Neuronal stem cell (in vitro differentiated cells): ENCODE measurements around the gene RBPJ.
"Not testable (repeated sequence)": the region's sequence is repeated elsewhere in the genome, so short reads cannot be mapped to it uniquely, and the experiment has no call there.

ENCODE experiments used
- DNase-seq: peaks from one replicate; pipeline ENCODE4 v3.0.0-alpha.2; 2013; ENCODE audit warnings: low spot score
- H2AFZ ChIP-seq: one replicate; pipeline ENCODE4 v1.6.1; 2013; ENCODE audit warnings: mild to moderate bottlenecking, low read length, inconsistent platforms
- H2AK5ac ChIP-seq: 2 replicates; pipeline ENCODE4 v1.6.1; 2013; ENCODE audit warnings: low read depth, mild to moderate bottlenecking, inconsistent platforms, low read length, moderate library complexity, mixed read lengths
- H2BK120ac ChIP-seq: 2 replicates; pipeline ENCODE4 v1.6.1; 2013; ENCODE audit warnings: low read depth, mild to moderate bottlenecking, inconsistent platforms, low read length, moderate library complexity, mixed read lengths
- H2BK12ac ChIP-seq: one replicate; pipeline ENCODE4 v1.6.1; 2013; ENCODE audit warnings: low read length, inconsistent platforms
- H2BK15ac ChIP-seq: 2 replicates; pipeline ENCODE4 v1.6.1; 2013; ENCODE audit warnings: mild to moderate bottlenecking, low read length, inconsistent platforms, mixed read lengths
- H2BK5ac ChIP-seq: one replicate; pipeline ENCODE4 v1.6.1; 2013; ENCODE audit warnings: inconsistent platforms, mild to moderate bottlenecking, low read length, moderate library complexity
- H3K14ac ChIP-seq: one replicate; pipeline ENCODE4 v1.6.1; 2013; ENCODE audit warnings: low read length, inconsistent platforms
- H3K18ac ChIP-seq: 2 replicates; pipeline ENCODE4 v1.6.1; 2013; ENCODE audit warnings: low read length, inconsistent platforms
- H3K23ac ChIP-seq: 2 replicates; pipeline ENCODE4 v1.6.1; 2013; ENCODE audit warnings: low read depth, mild to moderate bottlenecking, mixed read lengths, low read length, inconsistent platforms; ENCODE audit not compliant: poor library complexity
- H3K27ac ChIP-seq: replicated peaks from 3 replicates; pipeline ENCODE4 v1.5.1; 2013; ENCODE audit warnings: low read length, inconsistent platforms
- H3K27me3 ChIP-seq, 3 experiments: 2 replicates each; pipeline ENCODE4 v1.6.1; 2013; ENCODE audit warnings: low read length in 3 of 3, mild to moderate bottlenecking in 2 of 3, inconsistent platforms in 1 of 3, low read depth in 1 of 3, mixed read lengths in 1 of 3, moderate library complexity in 1 of 3; ENCODE audit not compliant: control insufficient read depth in 3 of 3, insufficient read depth in 3 of 3
- H3K36me3 ChIP-seq, 2 donors: replicated peaks in 1 of 2; 2 replicates each; pipeline ENCODE4 v1.6.1; 2013; ENCODE audit warnings: low read length in 2 of 2; ENCODE audit not compliant: control insufficient read depth in 2 of 2, insufficient read depth in 2 of 2
- H3K4ac ChIP-seq: 2 replicates; pipeline ENCODE4 v1.6.1; 2013; ENCODE audit warnings: inconsistent platforms, mild to moderate bottlenecking, low read length, moderate library complexity
- H3K4me1 ChIP-seq, 2 donors: 1 replicate in 1 of 2; 2 replicates in 1 of 2; pipeline ENCODE4 v1.6.1; 2013; ENCODE audit warnings: low read length in 2 of 2, low read depth in 1 of 2; ENCODE audit not compliant: control insufficient read depth in 2 of 2, insufficient read depth in 1 of 2
- H3K4me2 ChIP-seq: one replicate; pipeline ENCODE4 v1.6.1; 2013; ENCODE audit warnings: mild to moderate bottlenecking, low read length, inconsistent platforms; ENCODE audit not compliant: insufficient read depth, poor library complexity, severe bottlenecking
- H3K4me3 ChIP-seq, 2 donors: 2 replicates each; pipeline ENCODE4 v1.5.1; 2013; ENCODE audit warnings: low read length in 2 of 2, mild to moderate bottlenecking in 2 of 2, inconsistent platforms in 1 of 2, moderate library complexity in 1 of 2
- H3K79me1 ChIP-seq: one replicate; pipeline ENCODE4 v1.6.1; 2013; ENCODE audit warnings: low read depth, mild to moderate bottlenecking, inconsistent platforms, low read length, moderate library complexity
- H3K9ac ChIP-seq: one replicate; pipeline ENCODE4 v1.6.1; 2013; ENCODE audit warnings: mild to moderate bottlenecking, low read depth, low read length, inconsistent platforms; ENCODE audit not compliant: poor library complexity
- H3K9me3 ChIP-seq, 2 donors: replicated peaks in 1 of 2; 2 replicates each; pipeline versions ENCODE3 to v1.6.1; 2013; ENCODE audit warnings: low read length in 2 of 2, mild to moderate bottlenecking in 2 of 2, inconsistent platforms in 1 of 2, low read depth in 1 of 2, mixed read lengths in 1 of 2, moderate library complexity in 1 of 2; ENCODE audit not compliant: control insufficient read depth in 2 of 2, insufficient read depth in 1 of 2
- H4K8ac ChIP-seq: one replicate; pipeline ENCODE4 v1.6.1; 2013; ENCODE audit warnings: low read depth, mild to moderate bottlenecking, inconsistent platforms, low read length, moderate library complexity
- H4K91ac ChIP-seq: one replicate; pipeline ENCODE4 v1.6.1; 2013; ENCODE audit warnings: low read length, low read depth, mild to moderate bottlenecking, inconsistent platforms; ENCODE audit not compliant: poor library complexity
- WGBS, 2 donors: extraction: QIAGEN DNeasy Blood & Tissue Kit; methylation state at CpG; one replicate each; pipeline ENCODE4 v1.1.7; 2013; ENCODE audit warnings: missing lambda C conversion rate in 2 of 2, mixed read lengths in 1 of 2; ENCODE audit not compliant: insufficient read length in 2 of 2, insufficient replicate concordance in 1 of 2; ENCODE audit errors: extremely low coverage in 2 of 2; 5-methylcytosine and 5-hydroxymethylcytosine counted together

RBPJ gene

DNA sequence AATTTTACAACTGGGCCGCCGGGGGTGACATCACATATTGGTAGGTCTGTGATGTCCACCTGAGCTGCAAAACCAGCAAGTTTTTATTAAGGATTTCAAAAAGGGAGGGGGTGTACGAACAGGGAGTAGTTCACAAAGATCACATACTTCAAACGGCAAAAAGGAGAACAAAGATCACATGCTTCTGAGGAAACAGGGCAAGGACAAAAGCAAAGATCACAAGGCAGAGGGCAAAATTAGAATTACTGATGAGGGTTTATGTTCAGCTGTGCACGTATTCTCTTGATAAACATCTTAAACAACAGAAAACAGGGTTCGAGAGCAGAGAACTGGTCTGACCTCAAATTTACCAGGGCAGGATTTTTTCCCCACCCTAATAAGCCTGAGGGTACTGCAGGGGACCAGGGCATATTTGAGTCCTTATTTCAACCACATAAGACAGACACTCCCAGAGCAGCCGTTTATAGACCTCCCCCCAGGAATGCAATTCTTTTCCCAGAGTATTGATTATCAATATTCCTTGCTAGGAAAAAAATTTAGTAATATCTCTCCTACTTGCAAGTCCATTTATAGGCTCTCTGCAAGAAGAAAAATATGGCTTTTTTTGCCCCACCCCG is 5.4 kb upstream of the RBPJ start:
- not testable (repeated sequence) for H2AFZ ChIP-seq

DNA sequence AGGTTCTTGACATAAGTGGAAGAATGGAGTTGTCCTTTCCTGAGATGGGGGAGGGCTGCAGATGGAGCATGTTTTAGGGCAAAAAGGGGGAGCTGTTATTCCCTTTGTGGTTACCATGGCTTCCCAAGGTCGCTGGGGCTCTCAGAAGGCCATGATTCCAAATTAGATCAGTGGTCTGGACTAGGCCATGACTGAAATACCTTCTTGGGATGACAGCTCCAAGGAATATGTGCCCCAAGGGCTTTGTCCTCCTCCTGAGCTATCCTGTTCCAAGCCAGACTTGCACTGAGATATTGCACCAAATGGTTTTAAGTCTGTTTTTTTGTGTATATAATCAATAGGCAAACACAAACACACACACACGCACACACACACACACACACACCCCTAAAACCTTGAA is 3.0 kb upstream of the RBPJ start:
- Histone ChIP-seq H2BK15ac (no peak overlapping the region), H2BK12ac (no peak overlapping the region), H3K4me1 (no peaks in the 10 kb centered on the region), H3K4me3 (no peak overlapping the region), H3K36me3 (no peaks in the 10 kb centered on the region), H2AK5ac (no peak overlapping the region), H3K27ac (no peak overlapping the region), H3K9me3 (peaks cover 0 to 3% of the 10 kb centered on the region in 2 donors), H3K79me1 (no peaks in the 10 kb centered on the region), H4K91ac (no peak overlapping the region), H2AFZ (no peak overlapping the region), H3K14ac (no peak overlapping the region), H3K27me3 (no peaks in the 10 kb centered on the region), H3K23ac (no peak overlapping the region), H2BK120ac (no peak overlapping the region), H3K18ac (no peak overlapping the region), H3K9ac (no peak overlapping the region), H4K8ac (no peak overlapping the region), H2BK5ac (no peak overlapping the region), H3K4me2 (no peak overlapping the region), H3K4ac (no peak overlapping the region)
- WGBS, 2 donors: no CpG with 5 or more reads among the region's 2 CpGs
- no peak for DNase-seq

More for the DNA sequence above, 5.4 kb upstream of the RBPJ start:
- WGBS, 2 donors: no CpG with 5 or more reads among the region's 8 CpGs
- not testable (repeated sequence) for H3K23ac ChIP-seq, H3K4me3 ChIP-seq, H3K4ac ChIP-seq, H4K91ac ChIP-seq, H2BK15ac ChIP-seq, H4K8ac ChIP-seq, H3K27me3 ChIP-seq, H3K9me3 ChIP-seq, H3K4me1 ChIP-seq, H3K9ac ChIP-seq, H3K36me3 ChIP-seq, DNase-seq, H3K27ac ChIP-seq, H3K14ac ChIP-seq, H3K79me1 ChIP-seq, H3K18ac ChIP-seq, H2BK120ac ChIP-seq, H2AK5ac ChIP-seq, H2BK12ac ChIP-seq, H3K4me2 ChIP-seq, H2BK5ac ChIP-seq

DNA sequence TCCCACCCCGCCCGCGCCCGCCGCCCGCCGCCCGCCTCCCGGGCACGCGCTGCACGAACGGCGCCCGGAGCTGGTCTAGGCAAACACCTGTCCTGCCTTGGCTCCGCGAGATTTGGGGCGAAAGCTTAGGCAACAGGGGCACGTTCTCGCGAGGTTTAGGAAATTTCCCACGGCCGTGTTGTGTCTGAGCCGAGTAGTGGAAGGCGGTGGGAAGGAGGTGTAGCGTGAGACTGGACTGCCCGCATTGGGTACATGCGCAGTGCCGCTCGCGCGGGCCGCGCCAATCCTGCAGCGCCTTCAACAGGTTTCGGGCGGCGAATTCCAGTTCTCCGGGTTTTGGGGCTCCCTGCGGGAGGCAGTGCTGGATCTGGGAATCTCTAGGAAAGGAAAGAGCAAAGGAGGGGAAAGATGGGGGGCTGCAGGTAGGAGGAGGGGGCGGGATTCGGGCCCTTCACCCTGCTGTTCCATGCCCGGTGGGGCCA is 1.3 kb upstream of the RBPJ start:
- Histone ChIP-seq H3K9ac (peak overlapping the region; percentile 96), H2BK5ac (peak overlapping the region; percentile 95), H3K18ac (peak overlapping the region; percentile 99), H2BK12ac (peak overlapping the region; percentile 22), H2BK120ac (no peak overlapping the region), H3K4ac (peak overlapping the region; percentile 89), H3K79me1 (no peaks in the 10 kb centered on the region), H3K27ac (peak overlapping the region; percentile 99), H4K8ac (no peak overlapping the region), H3K23ac (peak overlapping the region; percentile 96), H3K9me3 (peaks cover 0 to 3% of the 10 kb centered on the region in 2 donors), H2AFZ (peak overlapping the region; percentile 96), H3K4me1 (peaks cover 0 to 10% of the 10 kb centered on the region in 2 donors), H4K91ac (no peak overlapping the region), H3K4me3 (peak overlapping the region; percentile 76 to 91), H2AK5ac (peak overlapping the region; percentile 75), H3K4me2 (peak overlapping the region; percentile 91), H2BK15ac (peak overlapping the region; percentile 94), H3K27me3 (no peaks in the 10 kb centered on the region), H3K36me3 (no peaks in the 10 kb centered on the region), H3K14ac (no peak overlapping the region)
- peak; percentile 99 for DNase-seq
- no CpG with 5 or more reads among the region's 43 CpGs for WGBS, 2 donors

DNA sequence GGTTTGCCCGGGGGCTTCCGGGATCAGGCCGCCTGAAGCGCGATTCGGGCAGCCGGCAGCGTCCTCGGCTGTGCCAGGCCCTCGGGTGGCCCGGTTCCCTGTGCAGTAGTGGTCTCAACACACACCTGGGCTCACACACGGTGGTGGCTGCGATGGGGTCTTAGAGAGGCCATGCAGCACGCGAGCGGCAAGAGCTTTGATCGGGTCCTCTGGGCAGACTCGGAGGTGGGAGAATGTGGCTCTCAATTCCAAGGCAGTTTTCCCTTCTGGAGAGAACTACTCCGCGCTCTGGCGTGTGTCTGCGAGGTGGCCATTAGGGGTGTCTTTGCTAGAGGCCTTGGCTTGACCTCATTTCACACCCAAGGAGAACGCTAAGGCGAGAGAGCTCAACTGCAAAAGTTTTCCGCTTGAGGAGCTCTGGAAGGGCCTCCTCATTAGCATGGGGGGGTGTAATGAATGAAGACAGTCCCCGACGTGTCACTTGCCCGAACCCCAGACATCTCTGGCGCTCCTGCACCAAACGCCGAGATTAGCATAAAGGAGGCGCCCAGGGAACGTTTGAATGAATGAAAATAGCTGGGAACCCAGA is 771 bp upstream of the RBPJ start:
- Histone ChIP-seq H2BK120ac (peak overlapping the region; percentile 24), H3K14ac (no peak overlapping the region), H3K4ac (peak overlapping the region; percentile 89), H3K9ac (peak overlapping the region; percentile 96), H3K27ac (peak overlapping the region; percentile 99), H2AK5ac (peak overlapping the region; percentile 75), H2BK12ac (peak overlapping the region; percentile 22), H2BK5ac (peak overlapping the region; percentile 95), H3K79me1 (no peaks in the 10 kb centered on the region), H3K18ac (peak overlapping the region; percentile 99), H3K9me3 (peaks cover 0 to 3% of the 10 kb centered on the region in 2 donors), H2AFZ (peak overlapping the region; percentile 96), H3K27me3 (no peaks in the 10 kb centered on the region), H2BK15ac (peak overlapping the region; percentile 94), H3K4me1 (peaks cover 0 to 10% of the 10 kb centered on the region in 2 donors), H3K23ac (peak overlapping the region; percentile 96), H4K91ac (no peak overlapping the region), H4K8ac (no peak overlapping the region), H3K4me3 (peak overlapping the region; percentile 76 to 91), H3K36me3 (no peaks in the 10 kb centered on the region), H3K4me2 (peak overlapping the region; percentile 91)
- no CpG with 5 or more reads among the region's 33 CpGs for WGBS, 2 donors
- no peak for DNase-seq
